K562 (cell line): Measurements from ENCODE around the gene SH3BGRL2. TPM values are rescaled to one million over a fixed set of nuclear protein-coding genes. Genes with fewer than 3 reads are reported as not detected.

Experiments
- ATAC-seq: fragments of 200-7000 bp; cut with Tn5 transposase; 3 replicates; pipeline ENCODE4 v1.9.1; 2020; ENCODE audit warnings: moderate library complexity
- BruUV-seq: library from RNA; stranded (reverse); fragments of 400-500 nt; replicated peaks from 2 replicates; lab custom pipeline; 2021; lab: Mats Ljungman, UMichigan
- CTCF ChIA-PET: fragments of 300-600 bp; formaldehyde crosslinking; extraction: SDS; loops from one replicate; lab custom pipeline; 2021; ENCODE audit warnings: low intra/inter-chr PET ratio; lab: Yijun Ruan, JAX
- POLR2A ChIA-PET: fragments of 300-600, 350-650 bp; sonication (Branson Sonifier 250); formaldehyde crosslinking; extraction: SDS; loops from one replicate; lab custom pipeline; 2021; ENCODE audit warnings: antibody characterized with exemption, inconsistent platforms; lab: Yijun Ruan, JAX
- DNase-seq, 4 experiments: peaks; one replicate each; pipeline versions ENCODE4 v3.0.0 to v3.0.0-alpha.2; 2011 to 2018; ENCODE audit warnings: low spot score in 3 of 4, mixed read lengths in 3 of 4; ENCODE audit errors: extremely low read depth in 1 of 4
- FAIRE-seq: peaks from 2 replicates; lab custom pipeline; 2011; peaks lifted over from hg19 to GRCh38; lab: Jason Lieb, UNC
- H2AFZ ChIP-seq: 2 replicates; pipeline ENCODE4 v1.6.0; 2011; ENCODE audit warnings: low read depth, low read length, control low read depth, inconsistent platforms
- H3K27ac ChIP-seq: fragments of 200-600 bp; 3 replicates; pipeline ENCODE4 v1.8.0; 2011; ENCODE audit warnings: low read depth, mild to moderate bottlenecking, control low read depth, inconsistent platforms, low read length, moderate library complexity, mixed read lengths; ENCODE audit errors: extremely low read depth
- H3K27me3 ChIP-seq, 2 experiments: fragments of 300-600 bp in 1 of 2; 2 replicates in 1 of 2; 3 replicates in 1 of 2; pipeline versions ENCODE4 v1.6.0 to v1.8.0; 2011; ENCODE audit warnings: inconsistent platforms in 2 of 2, low read length in 2 of 2, mild to moderate bottlenecking in 1 of 2, mixed read lengths in 1 of 2, moderate library complexity in 1 of 2; ENCODE audit not compliant: control insufficient read depth in 2 of 2, insufficient read depth in 2 of 2
- H3K36me3 ChIP-seq: fragments of 300-600 bp; 3 replicates; pipeline ENCODE4 v1.8.0; 2011; ENCODE audit warnings: mild to moderate bottlenecking, low read length, inconsistent platforms; ENCODE audit not compliant: control insufficient read depth, insufficient read depth
- H3K4me1 ChIP-seq, 2 experiments: fragments of 200-600 bp in 1 of 2; replicated peaks in 1 of 2; 2 replicates in 1 of 2; 3 replicates in 1 of 2; pipeline versions ENCODE4 v1.5.1 to v1.8.0; 2011; ENCODE audit warnings: inconsistent platforms in 2 of 2, low read length in 2 of 2, mild to moderate bottlenecking in 1 of 2, mixed read lengths in 1 of 2, moderate library complexity in 1 of 2; ENCODE audit not compliant: control insufficient read depth in 2 of 2, insufficient read depth in 2 of 2
- H3K4me2 ChIP-seq: 2 replicates; pipeline ENCODE4 v1.6.1; 2011; ENCODE audit warnings: low read length, control low read depth, inconsistent platforms, mixed read lengths; ENCODE audit not compliant: insufficient read depth
- H3K4me3 ChIP-seq: fragments of 200-600 bp; sonication (generic), shearing (Covaris generic); 2 replicates; pipeline ENCODE4 v1.5.1; 2016; ENCODE audit warnings: control low read depth, inconsistent platforms
- H3K79me2 ChIP-seq: fragments of 200-600 bp; 3 replicates; pipeline ENCODE4 v1.8.0; 2011; ENCODE audit warnings: low read length, inconsistent platforms; ENCODE audit not compliant: control insufficient read depth, insufficient read depth
- H3K9ac ChIP-seq, 2 experiments: 2 replicates each; pipeline versions ENCODE4 v1.6.0 to v1.6.1; 2011; ENCODE audit warnings: low read depth in 2 of 2, low read length in 2 of 2, control low read depth in 1 of 2, inconsistent platforms in 1 of 2, mild to moderate bottlenecking in 1 of 2, mixed read lengths in 1 of 2; ENCODE audit not compliant: insufficient read depth in 1 of 2
- H3K9me1 ChIP-seq: one replicate; pipeline ENCODE4 v1.6.0; 2011; ENCODE audit warnings: inconsistent platforms, mild to moderate bottlenecking, low read length, moderate library complexity; ENCODE audit not compliant: control insufficient read depth, insufficient read depth
- H3K9me3 ChIP-seq: replicated peaks from 2 replicates; pipeline ENCODE4 v1.5.1; 2011; ENCODE audit warnings: low read depth, low read length, inconsistent platforms; ENCODE audit not compliant: control insufficient read depth, insufficient read depth
- H4K20me1 ChIP-seq: replicated peaks from 2 replicates; pipeline ENCODE4 v1.6.1; 2011; ENCODE audit warnings: low read length, inconsistent platforms, mixed read lengths; ENCODE audit not compliant: control insufficient read depth, insufficient read depth
- DLX4 ChIP-seq: fragments of 250-450 bp; sonication (Bioruptor Pico); IDR thresholded peaks from 2 replicates; pipeline ENCODE4 v1.6.1; 2021; ENCODE audit warnings: mild to moderate bottlenecking
- HMG20A ChIP-seq: fragments of 450-650 bp; formaldehyde crosslinking; conservative IDR thresholded peaks from 2 replicates; pipeline ENCODE4 v1.4.0; 2020; ENCODE audit warnings: mild to moderate bottlenecking, mixed read lengths
- HSF4 ChIP-seq: fragments of 250-450 bp; sonication (Bioruptor Pico); IDR thresholded peaks from 2 replicates; pipeline ENCODE4 v2.1.2; 2022; ENCODE audit warnings: mild to moderate bottlenecking, moderate library complexity, borderline replicate concordance
- JUNB ChIP-seq: fragments of 450-650 bp; formaldehyde crosslinking; conservative IDR thresholded peaks from 2 replicates; pipeline ENCODE4 v1.4.0; 2020; ENCODE audit warnings: mild to moderate bottlenecking
- PURB ChIP-seq: sonication (generic); formaldehyde crosslinking; IDR thresholded peaks from 2 replicates; pipeline ENCODE4 v1.9.0; 2021; ENCODE audit warnings: low read depth, mild to moderate bottlenecking, missing genetic modification reagents
- RB1 ChIP-seq: fragments of 450-650 bp; IDR thresholded peaks from 2 replicates; pipeline ENCODE4 v1.6.1; 2017; ENCODE audit warnings: low read depth, mild to moderate bottlenecking
- SNIP1 ChIP-seq: fragments of 450-650 bp; IDR thresholded peaks from 2 replicates; pipeline ENCODE4 v1.7.1; 2017; ENCODE audit warnings: low read depth, mild to moderate bottlenecking
- ZNF143 ChIP-seq: sonication (generic); formaldehyde crosslinking; IDR thresholded peaks from 2 replicates; pipeline ENCODE4 v1.9.0; 2022; ENCODE audit warnings: mild to moderate bottlenecking, missing genetic modification reagents
- WGBS: fragments of 100-300 bp; shearing (Covaris generic); methylation state at CpG from one replicate; pipeline ENCODE4 v1.1.6; 2016; ENCODE audit warnings: low coverage, mixed read lengths; ENCODE audit not compliant: insufficient coverage; ENCODE audit errors: missing lambda C conversion rate; 5-methylcytosine and 5-hydroxymethylcytosine counted together
- in situ Hi-C: fragments of 300-500 bp; cut with MboI; formaldehyde crosslinking; loops from 4 replicates; pipeline ENCODE4 v1.15.0; 2018; ENCODE audit warnings: inconsistent platforms, mixed read lengths
- intact Hi-C: fragments of 100-400 bp; cut with micrococcal nuclease; formaldehyde crosslinking; loops from 2 replicates; pipeline ENCODE4 v1.14.2; 2022
- polyA plus RNA-seq, 8 experiments: library from polyadenylated mRNA; depleted of rRNA in 4 of 8; stranded (reverse) in 5 of 8; unstranded in 3 of 8; fragments of >200 nt; fragmentation: Nextera tagmentation in 2 of 8; fragmentation: Illumina TruSeq in 1 of 8; extraction: Ambion mirVana in 2 of 8; extraction: Trizol in 1 of 8; gene quantifications; 2 replicates each; pipeline versions ENCODE4 v1.2.1 to v1.2.3, GENCODE V29; 2011 to 2014; ENCODE audit warnings: inconsistent platforms in 1 of 8, missing spikeins in 1 of 8
- total RNA-seq, 7 experiments: library from RNA; depleted of rRNA in 6 of 7; stranded (reverse); fragments of >200 nt in 6 of 7; fragmentation: Illumina TruSeq in 2 of 7; extraction: Trizol in 2 of 7; gene quantifications; 2 replicates each; pipeline versions ENCODE4 v1.2.1 to v1.2.3, GENCODE V29; 2011 to 2021; ENCODE audit warnings: low replicate concordance in 1 of 7

Gene SH3BGRL2
- total and polyA plus RNA-seq, 9 of the 15 experiments (the other 6 are each of a cell fraction or from before 2014, with no cell fraction given), result 4.4 to 12.1 (median 7.3) TPM

- no peak overlapping the region for H3K27ac ChIP-seq
- no peak for ATAC-seq
- H3K79me2 ChIP-seq, result no peaks in the 10 kb centered on the region; the same call in 2 of the 3 replicates
- no peaks in the 10 kb centered on the region for H3K27me3 ChIP-seq
- H4K20me1 ChIP-seq, result no peaks in the 10 kb centered on the region
- no peak overlapping the region for H3K4me3 ChIP-seq
- H3K4me2 ChIP-seq, result no peak overlapping the region
- H2AFZ ChIP-seq, result no peak overlapping the region
- in situ Hi-C loops, result no loop called here
- no peaks in the 10 kb centered on the region for H3K9me1 ChIP-seq
- FAIRE-seq, result no peak
- POLR2A ChIA-PET, result no interaction called here
- intact Hi-C loops, result no loop called here
- BruUV-seq, result no TSS peak
- no peak for DNase-seq
- H3K9ac ChIP-seq, result no peak overlapping the region
- H3K36me3 ChIP-seq, result peaks cover 1% of the 10 kb centered on the region; the same call in 2 of the 3 replicates
- peaks cover 11 to 16% of the 10 kb centered on the region in 2 experiments; a peak in 4 of 5 replicates for H3K4me1 ChIP-seq
- no peak for TF ChIP-seq RB1
- TF ChIP-seq PURB (CRISPR knock-in tag), result no peak
- no peak for TF ChIP-seq SNIP1
- no peak for TF ChIP-seq HMG20A (CRISPR knock-in tag)
- TF ChIP-seq, all 486 proteins: peak for 0
- H3K9me3 ChIP-seq, result no peaks in the 10 kb centered on the region
- WGBS, result 59% methylated on average over 4 of the region's 5 CpGs
- CTCF ChIA-PET, result no interaction called here
Observed at GRCh38 chr6:79668381-79668780, 37.3 kb downstream of the SH3BGRL2 start.

- peaks cover 6% of the 10 kb centered on the region; the same call in 2 of the 3 replicates for H3K36me3 ChIP-seq
- no peak for ATAC-seq
- 100% methylated on average over 1 of the region's 1 CpG for whole genome bisulfite sequencing
- H3K4me3 ChIP-seq, result no peak overlapping the region
- no TSS peak for BruUV-seq
- in situ Hi-C loops (no loop called here), intact Hi-C loops (loop anchor here (5.0 kb wide), 1 partner anchor 202 kb away; no protein-coding TSS in a partner anchor)
- H3K9me3 ChIP-seq, result no peaks in the 10 kb centered on the region
- no peak overlapping the region for H3K27ac ChIP-seq
- no peak overlapping the region for H2AFZ ChIP-seq
- ChIA-PET CTCF (no interaction called here), POLR2A (no interaction called here)
- H3K27me3 ChIP-seq, result no peaks in the 10 kb centered on the region
- DNase-seq, result no peak
- no peaks in the 10 kb centered on the region for H3K79me2 ChIP-seq
- H3K9ac ChIP-seq, result no peak overlapping the region
- TF ChIP-seq JUNB (CRISPR knock-in tag) (no peak), DLX4 (CRISPR knock-in tag) (no peak), HSF4 (CRISPR knock-in tag) (no peak), ZNF143 (CRISPR knock-in tag) (no peak)
- H4K20me1 ChIP-seq, result no peaks in the 10 kb centered on the region
- H3K4me2 ChIP-seq, result no peak overlapping the region
- FAIRE-seq, result no peak
- H3K4me1 ChIP-seq, result peaks cover 5 to 8% of the 10 kb centered on the region in 2 experiments; a peak in 3 of 5 replicates
- no peaks in the 10 kb centered on the region for H3K9me1 ChIP-seq
Observed at GRCh38 chr6:79669766-79670165, 38.6 kb downstream of the SH3BGRL2 start.
